RWPE2 (cell line): ENCODE data around the gene EPHB6.

Experiments used
- ATAC-seq: fragments of 200-7000 bp; cut with Tn5 transposase; 3 replicates; pipeline ENCODE4 v1.9.1; 2021; ENCODE audit warnings: low read depth
- DNase-seq: peaks from one replicate; pipeline ENCODE4 v3.0.0-alpha.2; 2020; ENCODE audit warnings: low spot score
- H3K27ac ChIP-seq: fragments of 450-650 bp; 2 replicates; pipeline ENCODE4 v1.5.1; 2017; ENCODE audit warnings: mild to moderate bottlenecking; ENCODE audit not compliant: poor library complexity, severe bottlenecking
- H3K27me3 ChIP-seq: fragments of 250-450 bp; sonication (Bioruptor Pico); 2 replicates; pipeline ENCODE4 v1.5.1; 2021; ENCODE audit warnings: mild to moderate bottlenecking, moderate library complexity; ENCODE audit not compliant: insufficient read depth, poor library complexity, severe bottlenecking
- H3K36me3 ChIP-seq: fragments of 250-450 bp; sonication (Bioruptor Pico); 2 replicates; pipeline ENCODE4 v1.5.1; 2020; ENCODE audit warnings: low read depth, mild to moderate bottlenecking, moderate library complexity
- H3K4me1 ChIP-seq: fragments of 250-450 bp; sonication (Bioruptor Pico); 2 replicates; pipeline ENCODE4 v1.5.1; 2021; ENCODE audit warnings: mild to moderate bottlenecking, moderate library complexity; ENCODE audit not compliant: insufficient read depth, poor library complexity, severe bottlenecking
- H3K4me3 ChIP-seq: fragments of 250-450 bp; sonication (Bioruptor Pico); 2 replicates; pipeline ENCODE4 v1.5.1; 2021; ENCODE audit warnings: mild to moderate bottlenecking, moderate library complexity; ENCODE audit not compliant: severe bottlenecking
- H3K9me3 ChIP-seq: fragments of 250-450 bp; sonication (Bioruptor Pico); 2 replicates; pipeline ENCODE4 v1.5.1; 2021; ENCODE audit warnings: mild to moderate bottlenecking, moderate library complexity; ENCODE audit not compliant: severe bottlenecking
- CTCF ChIP-seq: fragments of 450-650 bp; IDR thresholded peaks from one replicate; pipeline ENCODE4 v1.5.1; 2017; ENCODE audit warnings: mild to moderate bottlenecking, moderate library complexity; ENCODE audit not compliant: poor library complexity, severe bottlenecking

The EPHB6 gene

DNA sequence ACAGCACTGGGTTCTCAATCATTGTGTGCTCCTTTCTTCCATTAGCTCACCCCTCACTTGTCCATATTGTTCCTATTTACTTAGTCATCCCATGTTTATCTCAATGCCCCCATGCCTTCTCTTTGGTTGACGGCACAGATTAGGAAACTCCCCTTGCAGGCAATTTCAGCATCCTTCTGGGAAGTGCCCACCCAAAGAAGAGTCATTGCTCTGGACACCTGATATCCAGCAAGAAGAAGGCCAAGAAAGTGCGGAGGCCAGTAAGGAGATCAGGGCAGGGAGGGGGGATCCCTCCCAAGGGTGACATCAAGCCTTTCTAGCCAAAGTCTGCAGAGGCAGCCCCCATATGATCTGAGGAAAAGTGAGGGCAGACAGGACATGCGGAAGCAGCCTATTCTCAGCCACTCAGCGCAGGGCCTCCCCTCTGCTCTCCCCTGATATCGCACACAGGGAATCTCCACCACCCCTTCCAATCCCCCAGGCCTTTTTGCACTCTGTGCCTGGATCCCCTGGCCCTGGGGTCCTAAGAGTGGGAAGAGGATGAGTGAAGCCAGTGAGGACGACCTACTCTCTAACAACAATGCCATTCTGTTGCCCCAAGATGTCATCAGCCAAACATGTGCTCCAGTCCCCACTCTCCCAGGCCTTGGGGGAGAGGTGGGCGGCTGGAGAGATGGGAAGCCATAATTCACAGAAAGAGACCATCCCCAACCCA lies 28.9 kb downstream of the EPHB6 start:
- Histone ChIP-seq H3K27ac (no peak overlapping the region), H3K9me3 (no peaks in the 10 kb centered on the region), H3K4me3 (no peak overlapping the region), H3K36me3 (no peaks in the 10 kb centered on the region), H3K4me1 (no peaks in the 10 kb centered on the region), H3K27me3 (peaks cover 9% of the 10 kb centered on the region)
- ATAC-seq (no peak), DNase-seq (no peak)
- no peak for TF ChIP-seq CTCF

DNA sequence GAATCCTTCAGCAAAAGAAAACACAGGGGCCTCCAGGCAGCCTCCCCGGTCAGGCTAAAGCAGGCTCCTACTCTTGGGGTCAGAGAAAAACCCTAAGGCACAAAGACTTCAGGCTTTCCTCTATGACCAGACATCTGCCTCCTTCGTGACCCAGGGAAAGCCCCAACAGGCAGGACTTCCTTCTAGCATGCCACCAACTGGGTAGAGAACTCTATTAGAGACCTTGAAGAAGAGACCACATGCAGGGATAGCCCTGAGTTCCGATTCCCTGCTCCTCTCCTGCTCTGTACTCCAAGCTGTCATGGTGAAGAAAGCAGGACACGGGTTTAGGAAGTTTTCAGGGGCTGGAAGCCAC lies 29.4 kb downstream of the EPHB6 start:
- H3K36me3 ChIP-seq, result no peaks in the 10 kb centered on the region
- ATAC-seq (no peak), DNase-seq (no peak)
- no peak for TF ChIP-seq CTCF
- no peaks in the 10 kb centered on the region for H3K4me1 ChIP-seq
- H3K27me3 ChIP-seq, result peaks cover 9% of the 10 kb centered on the region
- H3K9me3 ChIP-seq, result no peaks in the 10 kb centered on the region
- no peak overlapping the region for H3K27ac ChIP-seq
- H3K4me3 ChIP-seq, result no peak overlapping the region

DNA sequence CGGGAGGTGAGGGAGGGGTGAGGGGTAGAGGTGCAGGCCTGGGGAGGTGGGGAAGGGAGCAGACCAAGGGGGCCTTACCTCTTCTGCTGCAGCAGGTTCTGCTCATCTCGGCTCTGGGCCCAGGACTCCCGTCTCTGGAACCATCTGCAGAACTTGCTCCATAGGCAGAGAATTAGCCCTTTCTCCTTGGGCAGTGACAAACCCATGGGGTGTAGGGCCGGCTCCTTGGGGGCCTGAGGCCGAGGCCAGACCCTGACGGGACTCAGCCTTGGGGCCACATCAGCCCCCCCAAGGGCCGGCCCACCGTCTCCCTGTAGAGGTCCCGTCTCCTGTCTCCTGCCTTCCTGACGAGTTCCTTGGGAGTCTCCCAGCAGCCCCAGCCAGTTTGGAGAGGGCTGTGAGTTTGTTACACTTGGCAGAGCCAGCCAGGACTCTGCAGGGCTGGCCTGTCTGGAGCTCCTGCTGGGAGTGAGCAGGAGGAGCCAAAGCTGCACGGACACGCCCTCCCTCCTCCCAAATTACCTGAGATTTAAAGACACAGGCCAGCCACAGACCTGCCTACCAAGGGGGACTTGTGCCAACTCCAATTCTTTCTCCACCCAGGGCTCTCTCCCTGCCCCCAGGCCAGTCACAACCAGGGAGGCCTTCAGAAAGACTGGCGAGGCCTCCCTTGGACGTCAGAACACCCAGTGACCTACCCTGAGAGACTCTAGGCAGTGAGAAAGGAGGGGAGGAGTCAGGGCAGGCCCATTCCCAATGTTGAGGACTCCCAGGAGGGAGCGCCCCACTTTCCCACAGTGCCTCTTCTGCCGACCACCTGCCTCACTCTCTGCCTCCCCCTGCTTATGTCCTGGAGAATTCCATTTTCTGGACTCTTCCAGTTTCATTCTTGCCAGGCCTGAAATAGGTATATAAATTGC lies 30.7 kb downstream of the EPHB6 start, which contains the start of gene TRPV6:
TSS of gene TRPV6 (minus strand) at position 435 of the 920 bp plus-strand sequence.
- DNase-seq (no peak), ATAC-seq (peak; percentile 86)
- no peak within 1 kb of the TSS for H3K27ac ChIP-seq
- no peak within 1 kb of the TSS for H3K4me3 ChIP-seq
- no peaks in the 10 kb centered on the region for H3K4me1 ChIP-seq
- H3K9me3 ChIP-seq, result no peaks in the 10 kb centered on the region
- H3K27me3 ChIP-seq, result peaks cover 9% of the 10 kb centered on the region
- TF ChIP-seq CTCF, result no peak
- no peaks in the 10 kb centered on the region for H3K36me3 ChIP-seq

DNA sequence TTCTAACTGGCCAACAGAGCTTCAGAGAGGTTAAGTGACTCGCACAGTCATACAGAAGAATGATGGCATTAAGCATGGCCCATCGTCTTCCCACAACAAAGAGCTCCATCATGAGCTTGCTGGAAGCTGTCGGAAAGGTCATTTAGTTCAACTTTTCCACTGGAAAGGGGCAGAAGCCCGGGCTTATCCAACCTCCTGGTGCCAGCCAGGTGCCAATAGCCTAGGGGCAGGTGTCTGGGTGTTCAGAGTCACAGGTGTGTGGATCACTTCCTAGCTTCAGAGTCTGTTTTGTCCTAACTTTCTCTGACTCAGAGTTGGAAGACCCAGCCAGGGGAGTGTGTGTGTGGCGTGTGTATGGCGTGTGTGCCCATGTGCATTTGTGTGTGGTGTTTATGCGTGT lies 32.0 kb downstream of the EPHB6 start:
- Histone ChIP-seq H3K36me3 (no peaks in the 10 kb centered on the region), H3K9me3 (no peaks in the 10 kb centered on the region), H3K4me1 (no peaks in the 10 kb centered on the region), H3K4me3 (no peak overlapping the region), H3K27ac (no peak overlapping the region), H3K27me3 (peaks cover under 1% of the 10 kb centered on the region)
- 0 out of 3 replicates have a peak, but pooled peaks have one; percentile 7 for ATAC-seq
- no peak for DNase-seq
- no peak for TF ChIP-seq CTCF
